ENCODE measurements around the gene CFAP47.

The CFAP47 gene

DNA sequence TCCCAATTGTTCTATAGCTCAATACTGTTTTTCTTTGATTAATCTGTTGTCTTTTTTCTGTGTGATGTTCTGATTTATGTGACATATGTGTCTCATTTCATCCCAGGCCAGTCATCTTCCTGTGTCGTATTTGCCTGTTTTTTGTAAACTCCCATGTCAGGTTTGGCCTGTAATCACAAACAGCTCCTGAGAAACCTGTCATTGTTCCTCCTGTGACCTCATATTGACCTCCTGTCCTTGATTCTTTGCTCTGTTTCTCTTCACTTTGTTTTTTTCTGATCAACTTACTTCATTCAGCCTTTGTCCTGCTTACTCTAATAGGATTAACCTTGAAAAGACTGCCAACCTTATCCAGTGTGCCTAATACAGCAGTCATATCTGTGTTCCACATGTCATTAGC lies 438.3 kb downstream of the CFAP47 start:
- Histone ChIP-seq H3K4me2 (ENCODE audit: low read length) (no peak overlapping the region), H3K4me1 (ENCODE audit: control insufficient read depth, low read length) (no peaks in the 10 kb centered on the region), H3K79me2 (ENCODE audit: control insufficient read depth, low read length) (no peaks in the 10 kb centered on the region), H3K27me3 (ENCODE audit: control insufficient read depth, low read length) (no peaks in the 10 kb centered on the region), H3K4me3 (ENCODE audit: low read length) (no peak overlapping the region), H4K20me1 (ENCODE audit: control insufficient read depth, insufficient read depth, low read depth, low read length) (no peaks in the 10 kb centered on the region), H3F3A (ENCODE audit: control insufficient read depth, insufficient read depth) (no peaks in the 10 kb centered on the region), H3K9me2 (replicated peaks; ENCODE audit: control insufficient read depth, low read length) (no peaks in the 10 kb centered on the region), H3K27ac (ENCODE audit: low read depth, low read length) (no peak overlapping the region), H3K9me3 (ENCODE audit: control insufficient read depth, insufficient read depth, low read length) (no peaks in the 10 kb centered on the region), H3K36me3 (ENCODE audit: control insufficient read depth, low read length) (no peaks in the 10 kb centered on the region)
- TF ChIP-seq CTCF (IDR thresholded peaks at IDR 0.05; ENCODE audit: low read depth, low read length, poor library complexity, severe bottlenecking): no peak
- no peak for TF ChIP-seq EZH2phosphoT487 (IDR thresholded peaks at IDR 0.05; ENCODE audit: borderline replicate concordance, low read length)

- no peak for TF ChIP-seq EZH2phosphoT487 (IDR thresholded peaks at IDR 0.05; ENCODE audit: borderline replicate concordance, low read length)
- Histone ChIP-seq H3K9me3 (ENCODE audit: control insufficient read depth, insufficient read depth, low read length) (no peaks in the 10 kb centered on the region), H4K20me1 (ENCODE audit: control insufficient read depth, insufficient read depth, low read depth, low read length) (no peaks in the 10 kb centered on the region), H3K9me2 (replicated peaks; ENCODE audit: control insufficient read depth, low read length) (no peaks in the 10 kb centered on the region), H3K27ac (ENCODE audit: low read depth, low read length) (no peak overlapping the region), H3K4me2 (ENCODE audit: low read length) (no peak overlapping the region), H3K27me3 (ENCODE audit: control insufficient read depth, low read length) (no peaks in the 10 kb centered on the region), H3K36me3 (ENCODE audit: control insufficient read depth, low read length) (no peaks in the 10 kb centered on the region), H3K4me1 (ENCODE audit: control insufficient read depth, low read length) (no peaks in the 10 kb centered on the region), H3K79me2 (ENCODE audit: control insufficient read depth, low read length) (no peaks in the 10 kb centered on the region), H3F3A (ENCODE audit: control insufficient read depth, insufficient read depth) (no peaks in the 10 kb centered on the region), H3K4me3 (ENCODE audit: low read length) (no peak overlapping the region)
These were observed 444.7 kb downstream of the CFAP47 start for GRCh38 chrX:36364262-36364661.

- H3K79me2 ChIP-seq (ENCODE audit: control insufficient read depth, low read length): no peaks in the 10 kb centered on the region
- no peak overlapping the region for H3K27ac ChIP-seq (ENCODE audit: low read depth, low read length)
- no peak overlapping the region for H3K4me3 ChIP-seq (ENCODE audit: low read length)
- no peaks in the 10 kb centered on the region for H3F3A ChIP-seq (ENCODE audit: control insufficient read depth, insufficient read depth)
- H3K4me1 ChIP-seq (ENCODE audit: control insufficient read depth, low read length): no peaks in the 10 kb centered on the region
- TF ChIP-seq EZH2phosphoT487 (IDR thresholded peaks at IDR 0.05; ENCODE audit: borderline replicate concordance, low read length): no peak
- H3K4me2 ChIP-seq (ENCODE audit: low read length): no peak overlapping the region
- H3K9me2 ChIP-seq (replicated peaks; ENCODE audit: control insufficient read depth, low read length): no peaks in the 10 kb centered on the region
- H3K36me3 ChIP-seq (ENCODE audit: control insufficient read depth, low read length): no peaks in the 10 kb centered on the region
- H3K9me3 ChIP-seq (ENCODE audit: control insufficient read depth, insufficient read depth, low read length): no peaks in the 10 kb centered on the region
- no peaks in the 10 kb centered on the region for H4K20me1 ChIP-seq (ENCODE audit: control insufficient read depth, insufficient read depth, low read depth, low read length)
- no peaks in the 10 kb centered on the region for H3K27me3 ChIP-seq (ENCODE audit: control insufficient read depth, low read length)
These were observed 464.0 kb downstream of the CFAP47 start for GRCh38 chrX:36383495-36383894.

DNA sequence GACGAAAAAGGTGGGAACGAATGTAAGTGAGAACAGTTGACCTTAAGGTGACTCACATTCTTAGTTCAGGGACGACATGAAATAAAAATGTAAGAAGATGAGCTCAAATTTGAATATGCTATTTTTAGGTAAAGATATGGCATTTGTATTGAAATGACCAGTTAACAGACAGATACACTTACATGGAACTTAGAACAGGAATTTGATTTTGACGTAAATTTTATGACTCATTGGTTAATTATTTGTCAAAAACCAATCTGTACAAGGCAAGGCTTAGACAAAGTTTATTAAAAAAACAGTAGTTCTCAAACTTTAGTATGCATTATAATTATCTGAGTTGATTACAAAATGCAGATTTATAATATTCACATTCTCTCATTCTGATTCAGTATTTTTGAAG lies 469.4 kb downstream of the CFAP47 start:
- Histone ChIP-seq H3K27ac (ENCODE audit: low read depth, low read length) (no peak overlapping the region), H3K4me2 (ENCODE audit: low read length) (no peak overlapping the region), H3F3A (ENCODE audit: control insufficient read depth, insufficient read depth) (no peaks in the 10 kb centered on the region), H3K9me2 (replicated peaks; ENCODE audit: control insufficient read depth, low read length) (no peaks in the 10 kb centered on the region), H3K36me3 (ENCODE audit: control insufficient read depth, low read length) (no peaks in the 10 kb centered on the region), H3K79me2 (ENCODE audit: control insufficient read depth, low read length) (no peaks in the 10 kb centered on the region), H3K4me3 (ENCODE audit: low read length) (no peak overlapping the region), H4K20me1 (ENCODE audit: control insufficient read depth, insufficient read depth, low read depth, low read length) (no peaks in the 10 kb centered on the region), H3K27me3 (ENCODE audit: control insufficient read depth, low read length) (no peaks in the 10 kb centered on the region), H3K9me3 (ENCODE audit: control insufficient read depth, insufficient read depth, low read length) (no peaks in the 10 kb centered on the region), H3K4me1 (ENCODE audit: control insufficient read depth, low read length) (no peaks in the 10 kb centered on the region)
- no peak for TF ChIP-seq EZH2phosphoT487 (IDR thresholded peaks at IDR 0.05; ENCODE audit: borderline replicate concordance, low read length)
- TF ChIP-seq CTCF (IDR thresholded peaks at IDR 0.05; ENCODE audit: low read depth, low read length, poor library complexity, severe bottlenecking): no peak
